BE2C (cell line): ENCODE data around the gene ANO9.

Source experiments
- DNase-seq: peaks from one replicate; pipeline ENCODE4 v3.0.0-alpha.2; 2020
- H3K27me3 ChIP-seq: fragments of 250-450 bp; sonication (Bioruptor Pico); 2 replicates; pipeline ENCODE4 v1.5.1; 2020; ENCODE audit warnings: mild to moderate bottlenecking
- H3K36me3 ChIP-seq: fragments of 250-450 bp; sonication (Bioruptor Pico); 2 replicates; pipeline ENCODE4 v1.5.1; 2020; ENCODE audit warnings: mild to moderate bottlenecking
- H3K4me1 ChIP-seq: fragments of 250-450 bp; sonication (Bioruptor Pico); 2 replicates; pipeline ENCODE4 v1.5.1; 2020
- H3K4me3 ChIP-seq: 2 replicates; pipeline ENCODE4 v1.5.1; 2011; ENCODE audit warnings: low read depth, low read length
- H3K9me3 ChIP-seq: fragments of 250-450 bp; sonication (Bioruptor Pico); 2 replicates; pipeline ENCODE4 v1.5.1; 2020
- TF ChIP-seq, protein P1 (sequence below): IDR thresholded peaks from 2 replicates; pipeline ENCODE4 v1.5.1; 2012; ENCODE audit warnings: mild to moderate bottlenecking, low read depth, low read length

Gene ANO9

GRCh38 chr11:488992-489391 lies 47.2 kb upstream of the ANO9 start:
- Histone ChIP-seq H3K36me3 (peaks cover 4% of the 10 kb centered on the region; the same call in 1 of the 2 replicates), H3K27me3 (no peaks in the 10 kb centered on the region), H3K4me3 (no peak overlapping the region), H3K4me1 (no peaks in the 10 kb centered on the region), H3K9me3 (no peaks in the 10 kb centered on the region)
- no peak for DNase-seq
- TF ChIP-seq, protein P1, sequence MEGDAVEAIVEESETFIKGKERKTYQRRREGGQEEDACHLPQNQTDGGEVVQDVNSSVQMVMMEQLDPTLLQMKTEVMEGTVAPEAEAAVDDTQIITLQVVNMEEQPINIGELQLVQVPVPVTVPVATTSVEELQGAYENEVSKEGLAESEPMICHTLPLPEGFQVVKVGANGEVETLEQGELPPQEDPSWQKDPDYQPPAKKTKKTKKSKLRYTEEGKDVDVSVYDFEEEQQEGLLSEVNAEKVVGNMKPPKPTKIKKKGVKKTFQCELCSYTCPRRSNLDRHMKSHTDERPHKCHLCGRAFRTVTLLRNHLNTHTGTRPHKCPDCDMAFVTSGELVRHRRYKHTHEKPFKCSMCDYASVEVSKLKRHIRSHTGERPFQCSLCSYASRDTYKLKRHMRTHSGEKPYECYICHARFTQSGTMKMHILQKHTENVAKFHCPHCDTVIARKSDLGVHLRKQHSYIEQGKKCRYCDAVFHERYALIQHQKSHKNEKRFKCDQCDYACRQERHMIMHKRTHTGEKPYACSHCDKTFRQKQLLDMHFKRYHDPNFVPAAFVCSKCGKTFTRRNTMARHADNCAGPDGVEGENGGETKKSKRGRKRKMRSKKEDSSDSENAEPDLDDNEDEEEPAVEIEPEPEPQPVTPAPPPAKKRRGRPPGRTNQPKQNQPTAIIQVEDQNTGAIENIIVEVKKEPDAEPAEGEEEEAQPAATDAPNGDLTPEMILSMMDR: no peak

DNA sequence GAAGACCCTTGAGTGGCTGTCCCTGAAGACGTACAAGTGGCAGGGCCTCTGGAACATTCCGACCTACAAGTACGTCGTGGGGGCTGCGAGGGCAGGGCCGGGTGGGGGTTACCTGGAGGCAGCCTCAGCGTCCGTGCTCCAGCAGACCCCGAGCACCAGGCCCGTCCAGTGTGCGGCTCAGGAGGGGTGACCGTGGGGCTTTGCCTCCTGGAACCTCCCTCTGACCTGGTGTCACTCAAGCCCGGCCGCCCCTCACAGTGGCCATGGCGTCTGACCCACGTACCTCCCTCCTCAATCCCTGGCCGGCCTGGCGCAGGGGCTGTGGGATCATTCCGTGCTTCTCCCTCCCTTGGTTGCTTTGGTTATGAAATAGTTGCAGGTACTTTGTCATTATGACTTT lies 46.8 kb upstream of the ANO9 start:
- no peak for DNase-seq
- peaks cover 4% of the 10 kb centered on the region; the same call in 1 of the 2 replicates for H3K36me3 ChIP-seq
- TF ChIP-seq, protein P1: no peak
- no peak overlapping the region for H3K4me3 ChIP-seq
- H3K27me3 ChIP-seq: no peaks in the 10 kb centered on the region
- no peaks in the 10 kb centered on the region for H3K9me3 ChIP-seq
- H3K4me1 ChIP-seq: no peaks in the 10 kb centered on the region

DNA sequence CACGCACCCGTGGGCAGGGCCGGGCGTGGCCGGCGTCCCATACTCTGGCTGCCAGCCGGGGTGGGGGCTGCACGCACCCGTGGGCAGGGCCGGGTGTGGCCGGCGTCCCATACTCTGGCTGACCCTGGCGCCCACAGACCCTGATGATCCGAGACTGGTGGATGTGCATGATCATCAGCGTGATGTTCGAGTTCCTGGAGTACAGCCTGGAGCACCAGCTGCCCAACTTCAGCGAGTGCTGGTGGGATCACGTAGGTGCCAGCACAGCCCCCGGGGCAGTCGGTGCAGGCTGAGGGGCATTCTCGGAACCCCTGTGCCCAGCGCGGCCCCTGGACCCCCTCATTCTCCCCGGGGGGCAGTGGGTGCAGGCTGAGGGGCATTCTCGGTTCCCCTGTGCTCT lies 46.3 kb upstream of the ANO9 start:
- Histone ChIP-seq H3K9me3 (no peaks in the 10 kb centered on the region), H3K36me3 (peaks cover 4% of the 10 kb centered on the region; the same call in 1 of the 2 replicates), H3K4me1 (no peaks in the 10 kb centered on the region), H3K4me3 (no peak overlapping the region), H3K27me3 (no peaks in the 10 kb centered on the region)
- DNase-seq: no peak
- TF ChIP-seq, protein P1: no peak

DNA sequence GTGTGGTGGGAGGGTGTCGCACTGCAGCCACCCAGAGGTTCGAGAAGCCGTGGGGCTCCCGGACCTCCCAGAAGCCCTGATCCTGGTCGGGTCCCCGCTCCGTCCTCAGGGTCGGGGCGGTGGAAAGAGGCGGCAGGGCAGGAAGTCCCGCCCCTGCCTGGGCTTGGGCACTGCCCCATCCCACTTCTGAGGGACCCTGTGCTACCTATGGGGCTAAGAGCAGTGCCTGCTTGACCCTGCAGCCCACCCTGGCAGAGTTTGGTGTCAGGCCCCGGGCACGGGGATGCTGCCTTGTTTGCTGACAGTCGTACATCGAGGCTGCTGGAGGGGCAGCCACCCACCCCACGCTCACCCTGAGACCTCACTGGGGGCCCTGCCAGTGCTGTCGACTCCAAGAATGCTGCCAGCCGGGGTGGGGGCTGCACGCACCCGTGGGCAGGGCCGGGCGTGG lies 45.8 kb upstream of the ANO9 start:
- DNase-seq: no peak
- no peak overlapping the region for H3K4me3 ChIP-seq
- H3K4me1 ChIP-seq: no peaks in the 10 kb centered on the region
- no peaks in the 10 kb centered on the region for H3K9me3 ChIP-seq
- TF ChIP-seq, protein P1: no peak
- no peaks in the 10 kb centered on the region for H3K27me3 ChIP-seq
- peaks cover 4% of the 10 kb centered on the region; the same call in 1 of the 2 replicates for H3K36me3 ChIP-seq

- DNase-seq: no peak
- H3K9me3 ChIP-seq: no peaks in the 10 kb centered on the region
Measured at GRCh38 chr11:486189-486588, 44.4 kb upstream of the ANO9 start.

GRCh38 chr11:484616-485015 lies 42.8 kb upstream of the ANO9 start:
- H3K9me3 ChIP-seq: no peaks in the 10 kb centered on the region
- H3K36me3 ChIP-seq: no peaks in the 10 kb centered on the region
- no peak for DNase-seq
- no peaks in the 10 kb centered on the region for H3K27me3 ChIP-seq
- no peaks in the 10 kb centered on the region for H3K4me1 ChIP-seq
- TF ChIP-seq, protein P1: no peak
- H3K4me3 ChIP-seq: no peak overlapping the region

More at GRCh38 chr11:486189-486588, 44.4 kb upstream of the ANO9 start:
- H3K4me1 ChIP-seq: no peaks in the 10 kb centered on the region
- TF ChIP-seq, protein P1: no peak
- peaks cover 4% of the 10 kb centered on the region; the same call in 1 of the 2 replicates for H3K36me3 ChIP-seq
- no peak overlapping the region for H3K4me3 ChIP-seq
- no peaks in the 10 kb centered on the region for H3K27me3 ChIP-seq
